Suppressor macrophage treated with lipopolysaccharide for 1 hour (primary cell): ENCODE measurements around the gene KBTBD8.

ENCODE experiments used
- DNase-seq, 3 donors: peaks; one replicate each; pipeline ENCODE4 v3.0.0-alpha.2; 2020 to 2022

The KBTBD8 gene

DNA sequence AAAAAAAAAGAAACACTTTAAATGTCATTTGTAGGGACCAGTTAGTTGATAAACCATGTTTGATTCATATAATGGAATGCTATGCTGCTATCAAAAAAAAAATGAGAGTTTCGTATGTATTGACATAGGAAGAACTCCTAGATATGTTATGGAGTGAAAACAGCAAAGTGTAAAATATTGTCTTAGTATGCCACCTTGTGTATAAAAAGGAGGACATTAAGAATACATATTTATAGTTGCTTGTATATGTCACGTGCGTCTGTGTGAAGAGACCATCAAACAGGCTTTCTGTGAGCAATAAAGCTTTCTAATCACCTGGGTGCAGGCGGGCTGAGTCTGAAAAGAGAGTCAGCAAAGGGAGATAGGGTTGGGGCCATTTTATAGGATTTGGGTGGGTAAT is 39.5 kb downstream of the KBTBD8 start:
- peak; percentile 4 to 53 (median 50) for DNase-seq

DNA sequence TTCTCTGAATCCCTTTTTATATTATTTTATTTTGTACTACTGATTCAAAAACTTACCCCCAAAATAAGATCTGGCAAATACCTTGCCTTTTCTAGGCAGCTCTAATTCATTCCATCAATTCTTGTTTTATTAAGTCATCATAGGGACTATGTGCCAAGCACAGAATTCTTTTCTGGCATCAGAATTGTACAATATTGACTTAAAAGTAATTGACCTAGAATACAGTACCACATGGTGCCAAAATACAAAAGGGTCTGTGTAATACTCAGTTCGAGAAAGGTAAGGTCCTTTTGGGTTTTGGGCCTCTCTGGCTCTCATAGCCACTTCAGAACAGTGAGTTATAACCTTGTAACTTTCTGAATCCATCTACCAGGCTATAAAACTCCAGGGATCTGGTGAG is 46.2 kb downstream of the KBTBD8 start:
- DNase-seq = no peak

DNA sequence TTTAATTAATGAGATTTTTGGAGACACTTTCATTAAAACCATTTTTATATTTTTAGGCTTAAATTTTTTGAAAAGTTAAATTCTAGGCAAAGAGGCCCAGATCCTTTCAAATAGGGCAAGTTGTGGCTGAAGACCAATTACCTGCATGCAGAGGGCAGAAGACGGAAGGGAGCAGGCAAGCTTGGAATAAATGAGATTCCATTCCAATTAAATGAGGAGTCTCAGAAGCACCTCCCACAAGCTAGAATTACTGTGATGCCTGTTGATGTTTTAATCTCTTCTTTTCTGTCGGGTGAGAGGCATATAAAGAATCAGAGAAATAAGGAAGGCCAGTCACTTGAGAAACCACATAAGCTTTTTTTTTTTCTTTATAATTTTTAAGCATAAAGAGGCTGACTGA is 46.8 kb downstream of the KBTBD8 start:
- DNase-seq = no peak

DNA sequence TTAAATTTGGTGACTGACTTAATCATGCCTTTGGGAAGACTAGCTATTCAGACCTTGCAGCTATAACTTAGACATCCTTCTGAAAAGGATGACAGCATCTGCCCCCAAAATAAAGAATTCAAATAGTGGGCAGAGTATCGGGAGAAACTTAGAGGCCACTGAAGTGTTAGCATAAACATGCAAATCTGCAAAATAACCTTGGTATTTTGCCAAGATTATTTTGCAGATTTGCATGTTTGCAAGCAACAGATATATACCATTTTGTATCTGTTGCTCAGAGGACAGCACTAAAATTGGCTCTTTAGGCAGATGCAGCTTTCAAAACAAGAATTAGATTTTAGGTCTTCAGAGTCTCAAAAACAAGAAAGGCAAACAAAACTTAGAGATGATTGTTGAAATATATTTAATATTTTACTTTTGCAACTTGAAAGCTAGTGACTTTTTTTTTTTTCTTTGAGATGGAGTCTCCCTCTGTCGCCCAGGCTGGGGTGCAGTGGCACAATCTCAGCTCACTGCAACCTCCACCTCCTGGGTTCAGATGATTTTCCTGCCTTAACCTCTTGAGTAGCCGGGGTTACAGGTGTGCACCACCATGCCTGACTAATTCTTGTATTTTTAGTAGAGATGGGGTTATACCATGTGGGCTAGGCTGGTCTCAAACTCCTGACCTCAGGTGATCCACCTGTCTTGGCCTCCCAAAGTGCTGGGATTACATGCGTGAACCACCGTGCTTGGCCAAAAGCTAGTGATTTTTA is 47.8 kb downstream of the KBTBD8 start:
- no peak for DNase-seq

DNA sequence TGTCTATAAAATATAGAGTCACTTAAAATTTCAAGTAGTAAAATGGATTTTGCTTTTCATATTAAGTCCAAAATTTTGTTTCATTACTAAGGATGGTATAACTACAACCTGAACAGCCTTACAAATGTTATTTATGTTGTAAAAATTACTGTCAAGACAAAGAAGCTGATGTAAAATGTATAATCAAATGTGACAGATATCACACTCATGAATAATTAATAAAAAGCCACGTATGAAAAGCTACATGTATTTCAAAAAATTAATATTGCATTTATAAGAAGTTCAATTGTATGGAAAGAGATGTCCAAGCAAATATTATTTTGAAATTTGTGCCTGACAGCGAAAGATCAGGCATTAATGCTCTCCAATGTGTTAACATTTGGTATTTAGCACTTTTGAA is 48.9 kb downstream of the KBTBD8 start:
- DNase-seq = no peak

DNA sequence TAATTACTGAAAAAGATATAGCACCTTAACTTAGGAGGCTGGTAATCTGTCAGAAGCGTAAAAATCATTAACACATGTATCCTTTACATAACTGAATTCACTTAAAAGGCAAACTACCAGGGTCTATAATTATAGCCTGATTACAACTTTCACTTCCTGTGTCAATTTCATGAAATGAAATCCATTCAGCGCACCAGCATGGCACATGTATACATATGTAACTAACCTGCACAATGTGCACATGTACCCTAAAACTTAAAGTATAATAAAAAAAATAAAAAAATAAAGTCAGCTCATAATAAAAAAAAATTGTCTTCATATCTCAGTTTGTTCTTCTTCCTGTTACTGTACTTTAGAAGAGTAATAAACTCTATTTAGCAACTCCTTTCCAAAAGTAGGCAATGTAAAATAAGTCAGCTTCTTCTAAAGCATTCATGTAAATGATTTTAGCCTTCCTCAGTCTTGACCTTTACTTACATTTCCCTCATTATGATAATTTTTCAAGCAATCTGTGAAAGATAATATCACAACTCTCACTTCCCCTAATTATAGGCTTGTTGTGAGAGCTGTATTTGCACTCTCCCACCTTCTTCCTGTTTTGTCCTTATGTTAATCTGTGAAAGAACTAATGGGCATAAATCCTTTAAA is 50.1 kb downstream of the KBTBD8 start:
- peak; percentile 14 to 45 (median 44) for DNase-seq

DNA sequence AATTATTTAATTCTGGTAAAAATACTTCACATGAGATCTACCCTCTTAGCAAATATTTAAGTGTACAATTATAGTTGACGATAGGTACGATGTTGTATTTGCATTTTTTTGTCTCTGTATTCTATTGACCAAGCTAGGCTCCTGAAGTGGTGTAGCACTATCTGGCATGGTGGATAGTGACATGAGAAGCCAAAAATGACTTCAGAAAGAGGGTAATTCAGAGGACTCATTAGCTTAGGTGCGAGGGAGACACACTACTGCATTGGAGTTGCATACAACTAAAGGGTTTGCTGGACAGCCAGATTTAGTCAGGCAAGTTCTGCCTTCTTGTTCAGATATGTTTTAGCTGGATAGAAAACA is 50.6 kb downstream of the KBTBD8 start:
- DNase-seq = no peak

DNA sequence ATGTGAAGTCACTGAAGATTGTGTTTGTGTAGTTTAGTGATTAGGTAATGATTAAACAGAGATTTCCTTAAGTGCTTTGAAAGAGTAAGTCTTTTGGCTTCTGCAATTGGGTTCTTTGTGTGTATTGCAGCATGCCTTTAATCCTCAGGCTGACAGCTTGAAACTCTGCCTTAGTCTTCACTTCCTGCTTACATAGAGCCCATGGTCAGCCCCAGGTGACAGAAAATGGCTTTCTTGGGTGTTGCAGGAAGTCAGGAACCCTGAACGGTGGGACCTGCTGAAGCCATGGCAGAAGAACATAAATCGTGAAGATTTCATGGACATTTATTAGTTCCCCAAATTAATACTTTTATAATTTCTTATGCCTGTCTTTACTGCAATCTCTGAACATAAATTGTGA is 61.3 kb downstream of the KBTBD8 start:
- DNase-seq = no peak
